GM19463 (cell line): ENCODE results near the gene AQP3.
"Not testable (repeated sequence)": the region's sequence is repeated elsewhere in the genome, so short reads cannot be mapped to it uniquely, and the experiment has no call there.

Experiments used
- ATAC-seq: cut with Tn5 transposase; IDR thresholded peaks from one replicate; pipeline ENCODE4 v1.9.1; 2021; ENCODE audit warnings: mild to moderate bottlenecking, moderate library complexity; ENCODE audit not compliant: unreplicated experiment

The AQP3 gene

DNA sequence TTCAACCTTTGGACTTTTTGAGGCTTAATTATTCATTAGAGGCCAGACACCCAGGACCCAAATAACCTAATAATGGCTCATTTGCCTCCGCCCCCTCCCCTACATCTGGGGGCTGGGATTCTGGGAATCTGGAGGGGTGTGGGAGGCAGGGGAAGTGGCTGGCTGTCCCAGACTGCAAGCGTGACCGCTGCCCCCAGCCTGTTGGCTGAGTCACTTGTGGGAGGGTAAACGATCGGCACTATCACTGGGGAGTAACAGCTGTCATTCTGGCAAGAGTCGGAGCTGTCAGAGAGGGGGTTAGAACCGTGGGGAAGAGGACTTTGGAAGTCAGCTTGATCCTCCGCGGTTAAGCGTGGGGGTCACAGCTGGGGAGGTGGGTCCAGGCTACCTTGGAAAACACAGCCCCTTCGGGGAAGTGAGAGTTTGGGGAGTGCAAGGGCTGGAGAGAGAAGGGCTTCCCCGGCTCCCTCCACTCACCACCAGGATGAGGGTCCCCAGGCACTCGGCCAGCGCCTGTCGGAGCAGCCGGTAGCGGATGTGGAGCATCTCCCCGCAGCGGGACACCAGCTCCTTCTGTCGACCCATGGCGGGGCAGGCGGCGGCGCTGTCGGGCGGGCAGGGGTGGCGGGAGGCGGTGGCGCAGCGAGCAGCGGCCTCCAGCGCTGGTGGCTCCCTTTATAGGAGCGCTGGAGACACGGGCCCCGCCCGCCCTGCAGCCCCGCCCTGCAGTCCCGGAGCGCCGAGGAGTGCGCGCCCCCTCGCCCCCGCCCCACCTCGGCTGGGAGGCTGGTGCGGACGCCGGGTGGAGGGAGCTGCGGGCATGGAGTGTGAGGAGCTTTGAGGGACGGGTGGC, at the start of gene AQP3:
Gene AQP3, minus strand, starts transcription at position 648 of the 853 bp plus-strand sequence. Its CDS starts 63 bp downstream, at position 585.
- peak; percentile 37 for ATAC-seq

DNA sequence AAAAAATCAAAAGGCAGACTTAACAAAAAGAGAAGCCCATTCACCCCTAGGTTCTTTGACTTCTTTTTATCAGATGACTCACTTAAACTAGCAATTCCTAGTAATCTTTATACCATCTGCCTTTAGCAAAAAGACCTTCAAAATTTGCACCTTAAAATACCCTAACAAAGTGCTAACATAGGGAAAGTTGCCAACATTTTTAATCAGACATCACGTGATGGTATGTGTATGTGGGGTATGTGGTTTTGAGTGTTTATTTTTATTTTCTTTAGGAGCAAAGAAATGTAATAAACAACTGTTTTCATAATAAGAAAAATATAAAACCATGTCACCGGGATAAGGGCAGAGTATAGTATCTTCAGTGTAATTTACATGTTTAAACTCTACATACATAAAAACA, 46.4 kb upstream of the AQP3 start:
- not testable (repeated sequence) for ATAC-seq

DNA sequence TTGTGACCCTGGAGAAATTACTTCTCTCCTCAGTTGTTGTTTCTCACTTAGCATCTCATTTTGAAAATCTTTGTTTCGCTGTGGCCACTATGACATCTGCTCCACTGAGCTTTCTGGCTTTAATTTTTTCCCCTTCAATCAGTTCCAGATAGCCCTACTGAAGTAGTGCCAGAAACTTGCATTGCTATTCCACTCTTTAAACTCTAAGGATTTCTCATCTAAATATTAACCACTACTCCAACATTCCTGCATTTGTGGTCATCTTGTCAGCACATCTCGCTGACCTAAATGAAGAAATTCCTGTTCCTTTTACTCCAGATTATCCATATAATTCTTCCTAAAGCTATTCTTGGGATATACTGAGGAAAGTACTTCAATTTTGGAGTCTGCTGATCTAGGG, 41.7 kb upstream of the AQP3 start:
- ATAC-seq = no peak

DNA sequence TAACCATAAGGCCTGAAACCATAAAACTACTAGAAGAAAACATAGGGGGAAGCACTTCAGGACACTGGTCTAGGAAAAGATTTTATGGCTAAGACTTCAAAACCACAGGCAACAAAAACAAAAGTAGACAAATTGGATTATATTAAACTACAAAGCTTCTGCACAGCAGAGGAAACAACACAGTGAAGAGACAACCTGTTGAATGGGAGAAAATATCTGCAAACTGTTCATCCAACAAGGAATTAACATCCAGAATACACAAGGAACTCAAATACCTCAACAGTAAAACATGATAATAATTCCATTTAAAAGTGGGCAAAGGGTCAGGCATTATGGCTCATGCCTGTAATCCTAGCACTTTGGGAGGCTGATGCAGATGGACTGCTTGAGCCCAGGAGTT, 37.9 kb upstream of the AQP3 start:
- not testable (repeated sequence) for ATAC-seq

DNA sequence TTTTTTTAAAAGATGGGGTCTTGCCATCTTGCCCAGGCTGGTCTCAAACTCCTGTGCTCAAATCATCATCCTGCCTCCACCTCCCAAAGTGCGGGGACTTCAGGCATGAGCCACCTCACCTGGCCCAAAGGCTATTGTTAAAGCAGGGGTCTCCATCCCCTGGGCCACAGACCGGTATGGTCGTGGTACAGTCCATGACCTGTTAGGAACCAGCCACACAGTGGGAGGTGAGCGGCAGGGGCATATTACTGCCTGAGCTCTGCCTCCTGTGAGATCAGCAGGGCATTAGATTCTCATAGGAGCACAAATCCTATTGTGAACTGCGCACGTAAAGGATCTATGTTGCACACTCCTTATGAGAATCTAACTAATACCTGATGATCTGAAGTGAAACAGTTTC, 33.6 kb upstream of the AQP3 start:
- no peak for ATAC-seq

DNA sequence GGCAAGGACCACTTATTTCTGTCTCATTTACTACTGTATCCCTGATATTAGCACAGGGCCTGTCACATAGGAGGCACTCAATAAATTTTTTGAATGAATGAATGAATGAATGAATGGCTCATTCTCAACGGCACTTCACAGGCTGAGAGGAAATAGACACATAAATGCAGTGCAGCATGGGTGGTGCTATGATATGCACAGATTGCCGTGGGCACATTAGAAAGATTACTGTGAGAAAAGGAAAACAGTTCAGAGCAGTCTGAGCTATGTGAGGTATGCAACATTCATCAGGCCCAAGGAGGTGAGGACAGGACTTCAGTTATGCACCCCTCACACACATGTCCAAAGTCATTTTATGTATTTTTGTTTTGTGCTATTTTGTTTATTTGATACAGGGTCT, 32.7 kb upstream of the AQP3 start:
- ATAC-seq = no peak

DNA sequence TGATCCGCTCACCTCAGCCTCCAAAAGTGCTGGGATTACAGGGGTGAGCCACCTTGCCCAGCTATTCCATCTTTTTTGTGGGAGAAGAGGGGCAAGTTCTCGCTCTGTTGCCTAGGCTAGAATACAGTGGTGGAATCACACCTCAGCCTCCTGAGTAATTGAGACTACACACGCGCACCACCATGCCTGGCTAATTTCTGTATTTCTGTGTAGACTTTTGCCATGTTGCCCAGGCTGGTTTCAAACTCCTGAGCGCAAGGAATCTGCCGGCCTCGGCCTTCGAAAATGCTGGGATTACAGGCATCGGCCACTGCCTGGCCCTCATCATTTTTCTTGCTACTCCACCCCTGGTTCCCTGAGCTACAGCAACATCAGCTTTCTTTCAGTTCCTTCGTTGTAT, 29.1 kb upstream of the AQP3 start:
- ATAC-seq = no peak

DNA sequence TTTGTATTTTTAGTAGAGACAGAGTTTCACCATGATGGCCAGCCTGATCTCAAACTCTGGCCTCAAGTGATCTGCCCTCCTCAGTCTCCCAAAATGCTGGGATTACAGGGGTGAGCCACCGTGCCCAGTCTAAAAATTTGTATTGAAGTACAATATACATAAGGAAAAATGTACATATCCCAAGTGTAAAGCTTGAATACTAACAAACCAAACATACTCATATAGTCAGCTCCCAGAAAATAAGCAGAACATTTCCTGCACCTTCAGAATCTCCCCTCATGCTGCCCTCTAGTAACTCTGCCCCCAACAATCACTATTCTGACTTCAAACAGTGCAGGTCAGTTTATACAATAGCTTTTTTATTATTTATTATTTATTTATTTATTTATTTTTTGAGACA, 28.0 kb upstream of the AQP3 start:
- no peak for ATAC-seq

DNA sequence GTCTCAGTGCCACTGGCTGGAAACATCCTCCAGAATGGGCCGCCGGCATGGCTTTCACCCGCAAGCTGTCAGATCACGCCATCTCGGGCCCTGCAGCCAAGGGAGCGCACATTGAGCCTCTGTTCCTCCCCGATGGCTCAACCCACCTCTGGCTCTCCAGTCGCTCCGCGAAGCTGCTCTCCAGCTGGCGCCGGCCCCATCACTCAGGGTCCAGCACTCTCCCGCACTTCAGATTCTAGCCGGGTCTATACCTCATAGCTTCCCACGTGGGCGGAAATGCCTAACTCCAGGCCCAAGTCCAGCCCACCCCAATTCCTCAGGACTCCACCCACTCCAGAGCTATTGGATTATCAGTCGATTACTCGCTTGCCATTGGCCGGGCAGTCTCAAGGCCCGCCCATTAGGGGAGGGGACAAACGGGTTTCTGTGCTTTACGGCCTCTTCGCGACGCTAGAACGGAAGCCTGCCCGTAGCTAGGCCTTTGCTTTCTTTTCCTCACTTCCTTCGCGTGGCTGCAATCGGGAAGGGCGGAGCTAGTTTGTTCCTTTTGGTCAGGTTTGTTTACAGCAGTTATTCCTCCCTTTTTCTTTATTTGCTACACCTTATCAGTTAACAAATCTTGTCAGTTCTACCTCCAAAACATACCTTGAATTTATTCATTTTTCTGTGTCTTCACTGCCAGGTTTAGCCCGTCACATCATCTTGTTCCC, 26.4 kb upstream of the AQP3 start, which contains the start of gene NOL6:
Gene NOL6, minus strand, starts transcription at position 282 of the 710 bp plus-strand sequence. Its CDS starts 82 bp downstream, at position 200.
- peak; percentile 99 for ATAC-seq

DNA sequence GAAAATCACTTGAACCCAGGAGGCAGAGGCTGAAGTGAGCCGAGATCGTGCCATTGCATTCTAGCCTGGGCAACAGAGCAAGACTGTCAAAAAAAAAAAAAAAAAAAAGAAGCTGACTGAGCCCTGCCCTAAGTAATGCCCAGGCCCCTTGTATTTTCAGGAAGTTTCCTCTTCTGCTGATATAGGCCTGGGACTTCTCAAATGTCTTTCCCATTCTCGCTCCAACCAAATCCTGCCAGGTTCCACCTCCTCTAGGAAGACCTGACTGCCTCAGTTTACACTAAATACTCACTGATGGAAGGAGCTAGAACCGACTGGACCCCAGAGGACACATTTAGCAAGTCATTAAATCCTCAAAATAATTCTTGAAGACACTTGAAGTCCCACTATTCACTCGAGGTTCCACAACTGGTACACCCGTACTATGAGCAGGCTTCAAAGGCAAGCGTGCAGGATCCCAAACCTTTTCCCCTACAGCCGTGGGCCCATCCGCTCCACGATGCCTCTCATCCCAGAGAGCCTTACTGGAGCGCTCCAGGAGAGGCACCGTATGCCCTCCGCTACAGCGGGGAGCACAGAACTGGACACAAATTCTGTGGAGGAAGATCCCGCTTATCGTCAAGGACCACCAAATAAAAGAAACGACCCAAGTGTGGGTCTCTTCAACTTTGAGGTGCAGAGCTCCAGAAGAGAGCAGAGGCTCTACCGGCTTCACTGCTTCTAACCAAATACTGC, 25.7 kb upstream of the AQP3 start:
- ATAC-seq = no peak

DNA sequence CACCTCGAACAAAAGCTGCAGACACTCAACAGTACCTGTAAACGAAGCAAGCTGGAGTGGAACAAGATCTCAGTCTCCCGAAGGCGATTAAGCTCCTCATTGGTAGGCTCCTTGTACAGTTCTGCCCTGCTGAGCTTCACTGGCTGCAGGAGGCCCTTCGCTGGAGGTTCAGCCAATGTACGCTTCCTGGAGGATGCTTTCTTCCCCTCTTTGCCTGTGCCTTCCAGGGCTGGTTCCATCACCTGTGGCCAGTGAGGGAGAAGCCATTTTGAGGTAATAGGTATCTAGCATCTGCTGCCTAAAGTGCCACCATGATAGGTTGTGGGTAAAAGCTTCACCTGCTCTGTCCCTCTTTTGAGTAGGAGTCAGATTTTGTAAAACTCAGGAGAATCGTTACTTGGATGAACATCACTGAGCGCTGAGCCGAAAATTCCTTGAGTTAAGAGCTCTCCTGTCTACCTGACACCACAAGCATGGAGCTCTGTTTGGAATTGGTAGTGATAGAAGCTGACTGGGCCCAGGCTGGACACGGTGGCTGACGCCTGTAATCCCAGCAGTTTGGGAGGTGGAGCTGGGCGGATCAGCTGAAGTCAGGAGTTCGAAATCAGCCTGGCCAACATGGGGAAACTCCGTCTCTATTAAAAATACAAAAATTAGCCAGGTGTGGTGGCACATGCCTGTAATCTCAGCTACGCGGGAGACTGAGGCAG, 24.9 kb upstream of the AQP3 start:
- no peak for ATAC-seq

DNA sequence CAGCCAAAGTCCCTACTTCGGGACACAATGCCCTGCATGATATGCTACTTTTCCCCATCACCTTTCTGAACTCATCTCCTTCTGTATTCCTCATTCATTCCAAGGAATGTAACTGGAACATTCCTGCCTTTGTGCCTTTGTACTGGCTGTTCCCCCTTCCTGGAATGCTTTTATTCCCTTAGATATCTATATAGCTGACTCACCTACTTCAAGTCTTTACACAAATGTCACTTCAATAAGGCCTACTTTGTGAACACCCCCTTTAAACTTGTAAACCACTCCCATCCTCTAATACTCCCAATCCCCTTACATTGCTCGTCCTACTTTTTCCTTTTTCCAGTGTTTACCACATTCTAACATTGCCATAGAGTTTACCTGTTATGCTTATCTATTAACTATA, 24.0 kb upstream of the AQP3 start:
- ATAC-seq = no peak

DNA sequence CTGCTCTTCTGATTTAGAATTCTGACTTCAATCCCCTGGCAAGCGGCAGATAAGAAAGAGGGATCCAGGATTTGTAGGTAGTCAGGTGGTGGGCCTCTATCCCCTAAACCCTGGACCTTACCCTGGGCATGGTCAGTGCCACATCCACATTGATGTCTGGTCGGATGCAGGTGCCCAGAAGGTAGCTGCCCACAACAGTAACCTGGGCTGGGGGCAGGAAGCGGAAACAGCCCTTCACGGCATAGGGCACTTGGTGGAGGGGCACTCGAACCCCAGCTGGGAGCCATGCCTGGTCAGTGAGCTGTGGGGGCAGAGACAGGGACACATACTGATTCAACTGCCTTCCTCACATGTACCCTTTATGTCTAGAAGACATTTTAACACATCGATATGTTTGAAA, 22.5 kb upstream of the AQP3 start:
- no peak for ATAC-seq

DNA sequence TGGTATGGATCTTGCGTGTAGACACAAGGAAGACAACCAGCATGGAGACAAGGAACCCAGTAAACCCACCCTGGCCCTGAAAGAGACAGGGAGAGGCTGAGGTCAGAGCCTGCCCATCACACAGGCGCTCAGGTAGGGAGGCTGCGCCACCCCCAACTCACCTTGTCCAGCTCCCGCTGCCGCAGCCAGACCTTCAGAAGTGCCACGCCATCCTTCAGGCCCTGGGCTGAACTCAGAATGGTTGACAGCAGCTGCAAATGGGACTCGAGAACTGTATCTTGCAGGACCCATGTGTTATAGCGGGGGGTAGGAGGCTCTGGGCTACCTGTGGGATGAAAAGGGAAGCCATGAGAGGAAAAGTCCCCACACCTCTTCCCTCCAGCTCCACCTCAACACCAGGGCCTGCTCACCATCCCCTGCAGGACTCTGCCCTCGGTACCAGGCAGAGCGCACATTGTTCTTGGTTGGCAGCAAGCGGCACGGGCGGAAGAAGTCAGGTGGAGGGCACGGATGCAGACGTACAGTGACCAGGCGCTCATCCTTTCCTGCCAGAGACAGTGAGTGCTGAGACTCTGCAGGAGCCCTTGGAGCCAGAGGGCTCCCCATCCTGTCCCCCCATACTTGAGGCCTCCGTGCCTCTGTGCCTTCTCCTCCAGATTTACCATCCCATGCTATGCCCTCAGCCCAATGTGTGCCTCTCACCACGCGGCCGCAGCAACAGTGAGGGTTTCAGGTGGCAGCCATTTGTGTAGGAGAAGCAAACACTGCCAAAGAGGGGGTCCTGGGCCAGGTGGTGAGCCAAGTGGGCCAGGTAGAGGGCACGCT, 21.6 kb upstream of the AQP3 start:
- no peak for ATAC-seq

DNA sequence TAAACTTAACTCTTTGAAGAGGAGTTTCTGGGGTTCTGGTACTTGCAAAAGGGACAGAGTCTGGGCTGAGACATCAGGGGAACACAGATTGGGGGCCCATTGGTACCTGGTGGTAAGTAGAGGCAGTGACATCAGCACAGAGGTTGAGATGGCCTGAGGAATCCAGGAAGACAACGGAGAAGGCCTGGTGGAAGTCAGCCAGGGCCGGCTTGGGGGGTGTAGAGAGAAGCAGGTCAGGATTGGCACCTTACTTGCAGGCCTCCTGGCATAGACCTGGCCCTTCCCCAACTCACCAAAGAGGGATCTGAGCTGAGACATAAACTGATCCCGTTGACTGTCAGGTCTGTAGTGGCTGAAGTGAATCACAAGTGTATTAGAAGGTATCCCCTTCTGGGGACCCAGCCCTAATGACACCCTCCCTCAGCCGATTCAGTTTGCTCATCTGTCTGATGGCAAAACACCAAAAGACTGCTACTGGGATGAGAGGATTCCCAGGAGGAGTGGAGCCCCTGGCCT, 20.9 kb upstream of the AQP3 start:
- ATAC-seq = no peak

DNA sequence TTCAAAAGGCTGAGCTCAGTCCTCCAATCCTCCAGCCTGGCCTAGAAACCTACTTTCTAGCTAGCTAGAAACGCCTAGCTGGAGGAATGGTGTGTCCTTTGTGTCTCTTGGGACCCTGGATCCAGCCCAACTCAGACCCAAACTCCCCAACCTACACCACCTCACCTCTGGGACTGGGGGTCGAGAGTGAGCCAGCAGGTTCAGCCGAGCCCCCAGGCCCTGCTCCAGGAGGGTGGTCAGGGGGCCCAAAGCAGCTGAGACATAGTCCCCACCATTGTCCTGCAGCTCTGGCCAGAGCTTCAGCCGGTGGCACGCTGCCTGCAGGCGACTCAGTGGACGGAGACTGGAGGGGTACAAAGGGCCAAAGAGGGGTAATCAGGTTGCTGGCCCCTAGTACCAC, 20.1 kb upstream of the AQP3 start:
- ATAC-seq = no peak

DNA sequence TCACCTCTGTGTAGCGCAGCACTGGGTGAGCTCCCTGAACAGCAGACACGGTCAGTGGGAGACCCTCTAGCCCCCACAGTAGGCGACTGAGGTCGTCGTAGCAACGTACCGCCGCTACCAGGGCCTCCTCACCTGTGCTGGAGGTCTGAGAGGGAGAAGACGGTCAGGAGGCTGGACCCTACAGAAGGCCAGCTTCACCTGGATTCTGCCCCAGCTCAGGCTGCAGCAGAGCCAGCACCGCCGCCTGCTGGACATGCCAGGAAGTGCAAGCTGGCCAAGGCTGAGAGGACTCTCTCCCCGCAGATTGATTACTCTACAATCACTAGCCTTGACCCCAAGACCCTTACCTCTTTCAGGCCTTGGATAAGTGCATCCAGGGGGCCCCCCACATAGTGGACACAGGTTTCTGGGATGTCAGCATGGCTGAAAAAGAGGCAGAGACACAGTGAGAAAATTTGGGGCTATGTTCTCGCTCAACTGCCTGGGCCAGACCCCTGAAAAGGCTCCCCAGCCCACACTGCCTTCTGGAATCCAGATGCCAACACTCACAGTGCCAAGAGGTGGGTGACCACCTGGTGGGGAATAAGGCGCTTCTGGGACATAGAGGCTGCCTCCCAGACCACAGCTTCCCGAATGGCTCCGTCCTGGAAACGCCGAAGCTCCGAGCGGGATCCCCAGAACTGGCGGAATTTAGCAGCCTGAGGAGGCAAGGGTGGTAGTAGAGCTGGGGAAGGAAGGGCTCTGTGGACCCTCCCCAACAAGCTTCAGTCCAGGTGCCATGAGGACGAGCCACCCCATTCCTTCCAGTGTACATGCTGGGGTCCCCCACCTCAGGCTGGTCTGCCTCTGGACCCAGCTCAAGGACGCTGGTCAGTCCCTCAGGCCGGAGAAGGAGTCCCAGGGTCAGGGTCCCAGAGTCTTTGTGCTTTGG, 19.4 kb upstream of the AQP3 start:
- ATAC-seq = no peak
